BLaER1 (cell line): ENCODE results near the gene IGF1.
"Not testable (repeated sequence)": the region's sequence is repeated elsewhere in the genome, so short reads cannot be mapped to it uniquely, and the experiment has no call there.

Experiments used
- H3K27ac ChIP-seq: shearing (Covaris generic); formaldehyde crosslinking; 2 replicates; pipeline ENCODE4 v1.8.1; 2022
- H3K27me3 ChIP-seq: shearing (Covaris generic); formaldehyde crosslinking; 2 replicates; pipeline ENCODE4 v1.8.1; 2022
- H3K36me3 ChIP-seq: shearing (Covaris generic); formaldehyde crosslinking; 2 replicates; pipeline ENCODE4 v1.8.1; 2022
- H3K4me1 ChIP-seq: shearing (Covaris generic); formaldehyde crosslinking; 2 replicates; pipeline ENCODE4 v1.8.1; 2022
- H3K4me2 ChIP-seq: shearing (Covaris generic); formaldehyde crosslinking; 2 replicates; pipeline ENCODE4 v1.8.1; 2022
- H3K4me3 ChIP-seq: shearing (Covaris generic); formaldehyde crosslinking; 2 replicates; pipeline ENCODE4 v1.8.1; 2022
- H3K9ac ChIP-seq: shearing (Covaris generic); formaldehyde crosslinking; 2 replicates; pipeline ENCODE4 v1.8.1; 2022
- H3K9me3 ChIP-seq: shearing (Covaris generic); formaldehyde crosslinking; 2 replicates; pipeline ENCODE4 v1.8.1; 2022
- H4K20me1 ChIP-seq: shearing (Covaris generic); formaldehyde crosslinking; 2 replicates; pipeline ENCODE4 v1.8.1; 2022
- Cebpa-rat ChIP-seq: shearing (Covaris generic); IDR thresholded peaks from 2 replicates; pipeline ENCODE4 v1.8.1; 2022

The IGF1 gene

DNA sequence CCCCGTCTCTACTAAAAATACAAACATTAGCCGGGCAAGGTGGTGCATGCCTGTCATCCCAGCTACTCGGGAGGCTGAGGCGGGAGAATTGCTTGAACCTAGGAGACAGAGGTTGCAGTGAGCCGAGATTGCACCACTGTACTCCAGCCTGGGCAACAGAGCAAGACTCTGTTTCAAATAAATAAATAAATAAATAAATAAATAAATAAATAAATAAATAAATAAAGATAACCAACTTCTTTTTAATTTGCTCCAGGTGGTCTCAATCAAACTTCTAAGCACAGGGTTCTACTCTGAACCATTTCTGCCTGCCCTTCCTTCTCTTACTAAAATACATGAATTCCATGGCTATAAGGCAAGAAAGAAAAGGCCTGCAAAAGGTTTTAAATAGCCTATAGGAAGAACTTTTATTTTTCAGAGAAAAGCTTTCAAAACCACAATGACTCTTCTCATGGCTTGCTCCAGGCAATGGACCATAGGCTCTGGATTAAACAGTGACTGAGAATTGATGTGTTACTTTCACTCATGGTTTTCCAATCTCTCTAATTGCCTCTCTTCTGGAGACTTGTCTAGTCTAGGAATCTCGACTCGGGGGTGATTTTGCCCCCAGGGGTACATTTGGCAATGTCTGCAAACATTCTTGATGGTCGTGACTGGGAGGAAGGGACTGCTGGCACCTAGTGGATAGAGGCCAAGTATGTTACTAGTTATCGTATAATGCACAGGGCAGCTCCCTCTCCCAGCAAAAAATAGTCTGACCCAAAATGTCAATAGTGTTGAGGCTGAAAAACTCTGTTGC is 14.4 kb downstream of the IGF1 start:
- Histone ChIP-seq H3K4me3 (no peak overlapping the region), H3K9me3 (no peaks in the 10 kb centered on the region), H3K4me2 (no peak overlapping the region), H3K4me1 (no peaks in the 10 kb centered on the region), H3K27me3 (no peaks in the 10 kb centered on the region), H3K36me3 (no peaks in the 10 kb centered on the region), H3K9ac (no peak overlapping the region), H4K20me1 (no peaks in the 10 kb centered on the region), H3K27ac (no peak overlapping the region)
- no peak for TF ChIP-seq Cebpa-rat

GRCh38 chr12:102463659-102464249 is 16.6 kb downstream of the IGF1 start:
- no peak overlapping the region for H3K27ac ChIP-seq

DNA sequence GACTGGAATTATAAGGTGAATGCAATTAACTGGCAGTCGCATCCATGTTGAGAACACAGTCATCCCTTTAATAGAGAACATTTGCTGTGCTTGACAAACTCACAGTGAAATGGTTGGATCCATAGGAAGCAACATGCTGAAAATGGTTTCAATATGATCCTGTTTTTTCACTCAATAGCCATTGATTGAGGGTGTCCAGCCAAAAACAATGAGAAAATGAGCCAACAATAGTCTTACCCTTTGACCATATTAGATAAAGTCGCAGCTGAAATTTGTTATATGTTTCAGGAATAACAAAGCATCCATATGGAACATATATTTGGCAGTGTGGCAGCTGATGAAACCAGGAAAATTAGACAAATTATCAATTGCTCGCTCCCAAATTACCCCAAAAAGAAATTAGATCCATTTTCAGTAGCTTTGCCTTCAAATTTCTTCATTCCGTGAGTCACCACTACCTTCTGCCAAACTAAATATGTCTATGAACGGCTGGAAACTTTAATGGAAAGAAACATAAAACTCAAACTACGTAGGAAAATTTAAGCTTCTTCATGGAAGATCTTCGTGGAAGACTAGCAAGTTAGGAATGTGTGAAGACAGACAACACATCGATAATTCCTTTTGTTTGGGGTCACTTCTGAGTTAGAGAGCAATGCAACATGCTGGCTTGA is 17.4 kb downstream of the IGF1 start:
- no peaks in the 10 kb centered on the region for H4K20me1 ChIP-seq
- H3K9ac ChIP-seq, result no peak overlapping the region
- H3K27ac ChIP-seq, result no peak overlapping the region
- TF ChIP-seq Cebpa-rat, result no peak
- H3K4me2 ChIP-seq, result no peak overlapping the region
- no peaks in the 10 kb centered on the region for H3K36me3 ChIP-seq
- H3K27me3 ChIP-seq, result no peaks in the 10 kb centered on the region
- no peaks in the 10 kb centered on the region for H3K4me1 ChIP-seq
- H3K9me3 ChIP-seq, result no peaks in the 10 kb centered on the region
- H3K4me3 ChIP-seq, result no peak overlapping the region

More at GRCh38 chr12:102463659-102464249, 16.6 kb downstream of the IGF1 start:
- Histone ChIP-seq H3K4me1 (no peaks in the 10 kb centered on the region), H4K20me1 (no peaks in the 10 kb centered on the region), H3K36me3 (no peaks in the 10 kb centered on the region), H3K9ac (no peak overlapping the region), H3K9me3 (no peaks in the 10 kb centered on the region), H3K4me2 (no peak overlapping the region), H3K27me3 (no peaks in the 10 kb centered on the region), H3K4me3 (no peak overlapping the region)
- no peak for TF ChIP-seq Cebpa-rat

- Histone ChIP-seq H4K20me1 (no peaks in the 10 kb centered on the region), H3K4me1 (no peaks in the 10 kb centered on the region), H3K27ac (no peak overlapping the region), H3K27me3 (no peaks in the 10 kb centered on the region), H3K9me3 (no peaks in the 10 kb centered on the region), H3K4me3 (no peak overlapping the region), H3K4me2 (no peak overlapping the region), H3K9ac (no peak overlapping the region), H3K36me3 (no peaks in the 10 kb centered on the region)
- no peak for TF ChIP-seq Cebpa-rat
These were observed 18.0 kb downstream of the IGF1 start for GRCh38 chr12:102462386-102462785.

GRCh38 chr12:102461501-102461900 is 18.9 kb downstream of the IGF1 start:
- Histone ChIP-seq H4K20me1 (no peaks in the 10 kb centered on the region), H3K4me1 (no peaks in the 10 kb centered on the region), H3K27ac (no peak overlapping the region), H3K9me3 (no peaks in the 10 kb centered on the region), H3K4me3 (no peak overlapping the region), H3K36me3 (no peaks in the 10 kb centered on the region), H3K27me3 (no peaks in the 10 kb centered on the region), H3K9ac (no peak overlapping the region), H3K4me2 (no peak overlapping the region)
- no peak for TF ChIP-seq Cebpa-rat

- no peak overlapping the region for H3K9ac ChIP-seq
These were observed 21.0 kb downstream of the IGF1 start for GRCh38 chr12:102459314-102459713.

GRCh38 chr12:102454808-102455760 is 25.3 kb downstream of the IGF1 start:
- Histone ChIP-seq H3K9me3 (no peaks in the 10 kb centered on the region), H3K27me3 (no peaks in the 10 kb centered on the region), H3K36me3 (no peaks in the 10 kb centered on the region), H3K4me2 (no peak overlapping the region), H4K20me1 (no peaks in the 10 kb centered on the region), H3K9ac (no peak overlapping the region), H3K4me3 (no peak overlapping the region), H3K27ac (no peak overlapping the region), H3K4me1 (no peaks in the 10 kb centered on the region)
- no peak for TF ChIP-seq Cebpa-rat

More at GRCh38 chr12:102459314-102459713, 21.0 kb downstream of the IGF1 start:
- Histone ChIP-seq H3K27me3 (no peaks in the 10 kb centered on the region), H3K36me3 (no peaks in the 10 kb centered on the region), H4K20me1 (no peaks in the 10 kb centered on the region), H3K4me2 (no peak overlapping the region), H3K4me3 (no peak overlapping the region), H3K27ac (no peak overlapping the region), H3K9me3 (no peaks in the 10 kb centered on the region), H3K4me1 (no peaks in the 10 kb centered on the region)
- TF ChIP-seq Cebpa-rat, result no peak

GRCh38 chr12:102454330-102454729 is 26.0 kb downstream of the IGF1 start:
- Histone ChIP-seq H3K36me3 (no peaks in the 10 kb centered on the region), H3K4me1 (no peaks in the 10 kb centered on the region), H3K27ac (no peak overlapping the region), H3K4me3 (no peak overlapping the region), H4K20me1 (no peaks in the 10 kb centered on the region), H3K9me3 (no peaks in the 10 kb centered on the region), H3K9ac (no peak overlapping the region), H3K27me3 (no peaks in the 10 kb centered on the region), H3K4me2 (no peak overlapping the region)
- TF ChIP-seq Cebpa-rat, result no peak

DNA sequence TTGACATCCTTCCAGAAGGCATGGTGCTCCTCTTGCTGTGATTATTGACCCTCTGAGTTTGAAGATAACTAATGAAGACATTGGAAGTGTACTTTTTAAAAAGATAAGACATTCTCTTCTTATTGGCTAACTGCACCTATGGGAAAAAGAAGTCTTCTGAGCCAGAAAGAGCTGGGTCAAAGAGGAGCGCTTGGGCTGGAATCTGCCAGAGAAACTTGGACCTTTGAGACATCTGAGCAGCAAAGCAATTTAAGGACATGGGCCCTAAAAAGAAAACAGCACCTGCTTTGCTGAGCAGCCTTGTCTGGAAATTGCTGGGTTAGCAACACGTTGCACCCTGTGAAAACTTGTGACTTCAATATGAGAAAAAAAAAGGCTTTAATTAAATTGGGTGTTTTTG is 27.8 kb downstream of the IGF1 start:
- Histone ChIP-seq H3K27me3 (no peaks in the 10 kb centered on the region), H3K9ac (no peak overlapping the region), H3K36me3 (no peaks in the 10 kb centered on the region), H3K27ac (no peak overlapping the region), H3K4me1 (no peaks in the 10 kb centered on the region), H3K4me2 (no peak overlapping the region), H3K4me3 (no peak overlapping the region), H4K20me1 (no peaks in the 10 kb centered on the region), H3K9me3 (no peaks in the 10 kb centered on the region)
- no peak for TF ChIP-seq Cebpa-rat

DNA sequence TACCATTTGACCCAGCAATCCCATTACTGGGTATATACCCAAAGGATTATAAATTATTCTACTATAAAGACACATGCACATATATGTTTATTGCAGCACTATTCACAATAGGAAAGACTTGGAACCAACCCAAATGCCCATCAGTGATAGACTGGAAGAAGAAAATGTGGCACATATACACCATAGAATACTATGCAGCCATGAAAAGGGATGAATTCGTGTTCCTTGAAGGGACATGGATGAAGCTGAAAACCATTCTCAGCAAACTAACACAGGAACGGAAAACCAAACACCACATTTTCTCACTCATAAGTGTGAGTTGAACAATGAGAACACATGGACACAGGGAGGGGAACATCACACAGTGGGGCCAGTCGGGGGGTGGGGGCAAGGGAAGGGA is 31.3 kb downstream of the IGF1 start:
- not testable (repeated sequence) for H3K4me2 ChIP-seq, H3K4me1 ChIP-seq, H3K9me3 ChIP-seq, H3K27me3 ChIP-seq, H3K9ac ChIP-seq, H3K4me3 ChIP-seq, H4K20me1 ChIP-seq, H3K36me3 ChIP-seq, H3K27ac ChIP-seq

- not testable (repeated sequence) for H3K27me3 ChIP-seq, H3K4me1 ChIP-seq, H3K4me3 ChIP-seq, H3K9ac ChIP-seq, H3K4me2 ChIP-seq, H3K36me3 ChIP-seq, H4K20me1 ChIP-seq, H3K9me3 ChIP-seq, H3K27ac ChIP-seq
These were observed 32.9 kb downstream of the IGF1 start for GRCh38 chr12:102447426-102447825.
